ENCODE measurements around the gene KANSL2. TPM values are rescaled to one million over a fixed set of nuclear protein-coding genes. Genes with fewer than 3 reads are reported as not detected.
"Not testable (repeated sequence)": the region's sequence is repeated elsewhere in the genome, so short reads cannot be mapped to it uniquely, and the experiment has no call there.

The KANSL2 gene
- total RNA-seq, 1 experiment from 2014 or later: 26.2 TPM

DNA sequence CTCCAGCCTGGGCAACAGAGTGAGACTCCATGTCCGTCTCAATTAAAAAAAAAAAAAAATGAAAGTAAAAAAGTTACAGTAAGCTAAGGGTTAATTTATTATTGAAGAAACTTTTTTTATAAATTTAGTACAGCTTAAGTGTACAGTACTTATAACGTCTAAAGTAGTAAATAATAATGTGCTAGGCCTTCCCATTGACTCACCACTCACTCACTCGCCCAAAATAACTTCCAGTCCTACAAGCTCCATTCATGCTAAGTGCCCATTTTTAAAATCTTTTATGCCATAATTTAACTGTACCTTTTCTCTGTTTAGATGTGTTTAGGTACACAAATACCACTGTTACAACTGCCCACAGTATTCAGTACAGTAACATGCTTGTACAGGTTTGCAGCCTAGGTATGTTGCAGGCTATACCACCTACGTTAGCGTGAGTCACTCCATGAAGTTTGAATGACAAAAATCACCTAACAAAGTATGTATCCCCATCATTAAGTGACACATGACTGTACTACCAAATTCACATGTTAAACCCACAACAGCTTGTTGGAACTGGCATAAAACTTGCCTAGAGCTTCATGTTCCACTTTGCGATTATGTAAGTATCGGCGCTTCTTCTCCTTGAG is 10.7 kb downstream of the KANSL2 start:
- BruUV-seq (replicated peaks): no TSS peak

GRCh38 chr12:48668996-48669395 is 13.0 kb downstream of the KANSL2 start:
- no peaks in the 10 kb centered on the region for H3K27me3 Mint-ChIP-seq (ENCODE audit: unreplicated experiment)
- intact Hi-C loops (cut with micrococcal nuclease; ENCODE audit: unreplicated experiment): no loop called here
- no peaks in the 10 kb centered on the region for H3K9me3 Mint-ChIP-seq (ENCODE audit: low read depth, unreplicated experiment)
- BruUV-seq (replicated peaks): no TSS peak
- H3K4me3 Mint-ChIP-seq (ENCODE audit: low read depth, unreplicated experiment): no peak overlapping the region
- no peak overlapping the region for H3K27ac Mint-ChIP-seq (ENCODE audit: unreplicated experiment)
- no peaks in the 10 kb centered on the region for H3K4me1 Mint-ChIP-seq (ENCODE audit: low read depth, unreplicated experiment)
- CTCF ChIA-PET: no interaction called here
- TF ChIP-seq, protein P1, sequence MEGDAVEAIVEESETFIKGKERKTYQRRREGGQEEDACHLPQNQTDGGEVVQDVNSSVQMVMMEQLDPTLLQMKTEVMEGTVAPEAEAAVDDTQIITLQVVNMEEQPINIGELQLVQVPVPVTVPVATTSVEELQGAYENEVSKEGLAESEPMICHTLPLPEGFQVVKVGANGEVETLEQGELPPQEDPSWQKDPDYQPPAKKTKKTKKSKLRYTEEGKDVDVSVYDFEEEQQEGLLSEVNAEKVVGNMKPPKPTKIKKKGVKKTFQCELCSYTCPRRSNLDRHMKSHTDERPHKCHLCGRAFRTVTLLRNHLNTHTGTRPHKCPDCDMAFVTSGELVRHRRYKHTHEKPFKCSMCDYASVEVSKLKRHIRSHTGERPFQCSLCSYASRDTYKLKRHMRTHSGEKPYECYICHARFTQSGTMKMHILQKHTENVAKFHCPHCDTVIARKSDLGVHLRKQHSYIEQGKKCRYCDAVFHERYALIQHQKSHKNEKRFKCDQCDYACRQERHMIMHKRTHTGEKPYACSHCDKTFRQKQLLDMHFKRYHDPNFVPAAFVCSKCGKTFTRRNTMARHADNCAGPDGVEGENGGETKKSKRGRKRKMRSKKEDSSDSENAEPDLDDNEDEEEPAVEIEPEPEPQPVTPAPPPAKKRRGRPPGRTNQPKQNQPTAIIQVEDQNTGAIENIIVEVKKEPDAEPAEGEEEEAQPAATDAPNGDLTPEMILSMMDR (IDR thresholded peaks at IDR 0.05; ENCODE audit: unreplicated experiment): no peak
- peaks cover 51% of the 10 kb centered on the region for H3K36me3 Mint-ChIP-seq (ENCODE audit: insufficient read depth, unreplicated experiment)
- no peak for DNase-seq

More for the DNA sequence above, 10.7 kb downstream of the KANSL2 start:
- CTCF ChIA-PET: interaction anchor here (1.0 kb wide), 1 partner anchor 10 kb away, joined by 3 read pairs; the partner anchor contains the start of gene KANSL2
- H3K4me1 Mint-ChIP-seq (ENCODE audit: low read depth, unreplicated experiment): no peaks in the 10 kb centered on the region
- no peak overlapping the region for H3K4me3 Mint-ChIP-seq (ENCODE audit: low read depth, unreplicated experiment)
- no peaks in the 10 kb centered on the region for H3K9me3 Mint-ChIP-seq (ENCODE audit: low read depth, unreplicated experiment)
- H3K36me3 Mint-ChIP-seq (ENCODE audit: insufficient read depth, unreplicated experiment): peaks cover 53% of the 10 kb centered on the region
- TF ChIP-seq, protein P1 (IDR thresholded peaks at IDR 0.05; ENCODE audit: unreplicated experiment): no peak
- no peaks in the 10 kb centered on the region for H3K27me3 Mint-ChIP-seq (ENCODE audit: unreplicated experiment)
- H3K27ac Mint-ChIP-seq (ENCODE audit: unreplicated experiment): no peak overlapping the region
- intact Hi-C loops (cut with micrococcal nuclease; ENCODE audit: unreplicated experiment): no loop called here
- DNase-seq: no peak

DNA sequence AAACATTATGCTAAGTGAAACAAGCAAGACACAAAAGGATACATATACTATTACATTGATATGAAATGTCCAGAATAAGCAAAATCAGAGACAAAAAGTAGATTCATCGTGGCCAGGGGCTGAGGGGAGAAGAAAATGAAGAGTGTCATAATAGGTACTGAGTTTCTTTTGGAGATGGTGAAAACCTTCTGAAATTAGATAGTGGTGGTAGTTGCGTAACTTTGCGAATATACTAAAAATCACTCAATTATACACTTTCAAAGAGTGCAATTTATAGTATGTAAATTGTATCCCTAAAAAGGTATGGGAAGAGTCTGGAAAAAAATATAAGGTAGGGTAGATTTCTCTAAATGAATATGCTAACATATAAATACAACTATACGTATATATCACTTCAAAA is 22.2 kb downstream of the KANSL2 start:
- Mint-ChIP-seq H3K4me3 (ENCODE audit: low read depth, unreplicated experiment) (no peak overlapping the region), H3K4me1 (ENCODE audit: low read depth, unreplicated experiment) (no peaks in the 10 kb centered on the region), H3K27me3 (ENCODE audit: unreplicated experiment) (no peaks in the 10 kb centered on the region), H3K9me3 (ENCODE audit: low read depth, unreplicated experiment) (no peaks in the 10 kb centered on the region), H3K36me3 (ENCODE audit: insufficient read depth, unreplicated experiment) (peaks cover 33% of the 10 kb centered on the region), H3K27ac (ENCODE audit: unreplicated experiment) (no peak overlapping the region)
- BruUV-seq (replicated peaks): no TSS peak
- DNase-seq: no peak
- intact Hi-C loops (cut with micrococcal nuclease; ENCODE audit: unreplicated experiment): no loop called here
- CTCF ChIA-PET: no interaction called here
- TF ChIP-seq, protein P1 (IDR thresholded peaks at IDR 0.05; ENCODE audit: unreplicated experiment): no peak

- H3K4me1 Mint-ChIP-seq (ENCODE audit: low read depth, unreplicated experiment): no peaks in the 10 kb centered on the region
- H3K9me3 Mint-ChIP-seq (ENCODE audit: low read depth, unreplicated experiment): no peaks in the 10 kb centered on the region
- no peaks in the 10 kb centered on the region for H3K27me3 Mint-ChIP-seq (ENCODE audit: unreplicated experiment)
- TF ChIP-seq, protein P1 (IDR thresholded peaks at IDR 0.05; ENCODE audit: unreplicated experiment): no peak
- BruUV-seq (replicated peaks): no TSS peak
- no peak for DNase-seq
- H3K27ac Mint-ChIP-seq (ENCODE audit: unreplicated experiment): no peak overlapping the region
- no peak overlapping the region for H3K4me3 Mint-ChIP-seq (ENCODE audit: low read depth, unreplicated experiment)
- CTCF ChIA-PET: no interaction called here
- H3K36me3 Mint-ChIP-seq (ENCODE audit: insufficient read depth, unreplicated experiment): peaks cover 18% of the 10 kb centered on the region
- intact Hi-C loops (cut with micrococcal nuclease; ENCODE audit: unreplicated experiment): no loop called here
Observed at GRCh38 chr12:48651681-48652080, 30.4 kb downstream of the KANSL2 start.

DNA sequence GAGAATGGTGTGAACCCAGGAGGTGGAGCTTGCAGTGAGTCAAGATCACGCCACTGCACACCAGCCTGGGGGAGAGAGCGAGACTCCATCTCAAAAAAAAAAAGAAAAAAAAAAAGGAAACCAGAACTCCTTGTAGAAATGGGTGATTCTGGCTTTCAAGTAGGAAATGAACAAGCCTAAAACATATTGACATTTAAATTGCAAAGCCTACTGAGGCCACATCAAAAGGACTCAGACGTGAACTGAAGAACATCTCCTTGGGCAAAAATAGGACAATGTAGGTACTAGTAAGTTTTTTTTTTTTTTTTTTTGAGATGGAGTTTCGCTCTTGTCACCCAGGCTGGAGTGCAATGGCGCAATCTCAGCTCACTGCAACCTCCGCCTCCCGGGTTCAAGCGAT is 36.7 kb downstream of the KANSL2 start:
- intact Hi-C loops (cut with micrococcal nuclease; ENCODE audit: unreplicated experiment); H3K9me3 Mint-ChIP-seq (ENCODE audit: low read depth, unreplicated experiment); DNase-seq; H3K4me3 Mint-ChIP-seq (ENCODE audit: low read depth, unreplicated experiment); H3K36me3 Mint-ChIP-seq (ENCODE audit: insufficient read depth, unreplicated experiment); H3K27ac Mint-ChIP-seq (ENCODE audit: unreplicated experiment); H3K4me1 Mint-ChIP-seq (ENCODE audit: low read depth, unreplicated experiment); BruUV-seq (replicated peaks); H3K27me3 Mint-ChIP-seq (ENCODE audit: unreplicated experiment); CTCF ChIA-PET: not testable (repeated sequence)

Measured in Calu3 (cell line).